HCT116 (cell line): ENCODE results near the gene AP1AR. TPM values are rescaled to one million over a fixed set of nuclear protein-coding genes. Genes with fewer than 3 reads are reported as not detected.

Experiments used
- ATAC-seq: fragments of 200-7000 bp; cut with Tn5 transposase; 2 replicates; pipeline ENCODE4 v1.9.1; 2020; ENCODE audit warnings: mild to moderate bottlenecking, moderate library complexity
- BruUV-seq: library from RNA; stranded (reverse); fragments of 400-500 nt; replicated peaks from 2 replicates; lab custom pipeline; 2021; lab: Mats Ljungman, UMichigan
- CTCF ChIA-PET: fragments of 300-600 bp; sonication (Branson Sonifier 250); formaldehyde crosslinking; loops from one replicate; lab custom pipeline; 2021; ENCODE audit warnings: antibody characterized with exemption; lab: Charles Lee
- POLR2A ChIA-PET: fragments of 300-600, 350-600 bp; sonication (Branson Sonifier 250); formaldehyde crosslinking; loops from one replicate; lab custom pipeline; 2021; ENCODE audit warnings: antibody characterized with exemption; lab: Charles Lee
- RAD21 ChIA-PET, 2 experiments: fragments of 300-600 bp; sonication (Branson Sonifier 250); formaldehyde crosslinking; loops; one replicate each; lab custom pipeline; 2023; ENCODE audit warnings: low total read pairs in 2 of 2; ENCODE audit not compliant: uncharacterized antibody in 2 of 2, unreplicated experiment in 2 of 2, low non-redundant PET in 1 of 2; lab: Charles Lee
- DNase-seq: peaks from one replicate; pipeline ENCODE4 v3.0.0-alpha.2; 2010; ENCODE audit warnings: low read depth, low spot score
- H2AFZ ChIP-seq: fragments of 200-600 bp; shearing (Covaris generic), sonication (generic); 2 replicates; pipeline ENCODE4 v1.6.1; 2017; ENCODE audit warnings: low read depth, mixed run types, mixed read lengths, antibody characterized with exemption, low read length; ENCODE audit not compliant: poor library complexity, severe bottlenecking
- H3K27ac ChIP-seq: 2 replicates; pipeline ENCODE4 v1.5.1; 2012; ENCODE audit warnings: low read depth, low read length
- H3K27me3 ChIP-seq: fragments of 200-600 bp; sonication (generic); 2 replicates; pipeline ENCODE4 v1.6.1; 2016; ENCODE audit warnings: mixed run types, low read length, mixed read lengths; ENCODE audit not compliant: insufficient read depth
- H3K36me3 ChIP-seq, 2 experiments: fragments of 200-500 bp in 1 of 2; fragments of 200-600 bp in 1 of 2; sonication (Bioruptor generic) in 1 of 2; sonication (generic) in 1 of 2; 2 replicates each; pipeline versions ENCODE4 v1.5.1 to v1.6.1; 2014 to 2016; ENCODE audit warnings: low read length in 2 of 2, inconsistent platforms in 1 of 2, mixed read lengths in 1 of 2, mixed run types in 1 of 2; ENCODE audit not compliant: insufficient read depth in 2 of 2, control insufficient read depth in 1 of 2
- H3K4me1 ChIP-seq, 2 experiments: fragments of 200-600 bp in 1 of 2; sonication (generic) in 1 of 2; 2 replicates each; pipeline versions ENCODE4 v1.5.1 to v1.6.1; 2012 to 2017; ENCODE audit warnings: low read length in 2 of 2, inconsistent platforms in 1 of 2, mild to moderate bottlenecking in 1 of 2, mixed read lengths in 1 of 2, mixed run types in 1 of 2, moderate library complexity in 1 of 2; ENCODE audit not compliant: insufficient read depth in 2 of 2, control insufficient read depth in 1 of 2
- H3K4me2 ChIP-seq: fragments of 200-600 bp; sonication (generic); 2 replicates; pipeline ENCODE4 v1.6.1; 2017; ENCODE audit warnings: mixed run types, low read length, mixed read lengths
- H3K4me3 ChIP-seq, 2 experiments: fragments of 200-600 bp in 1 of 2; sonication (generic) in 1 of 2; replicated peaks in 1 of 2; 2 replicates each; pipeline ENCODE4 v1.5.1; 2011 to 2016; ENCODE audit warnings: low read length in 2 of 2, control low read depth in 1 of 2, low read depth in 1 of 2, mild to moderate bottlenecking in 1 of 2, mixed read lengths in 1 of 2, mixed run types in 1 of 2
- H3K79me2 ChIP-seq: fragments of 200-600 bp; sonication (generic); 2 replicates; pipeline ENCODE4 v1.6.1; 2017; ENCODE audit warnings: mild to moderate bottlenecking, mixed run types, low read length, moderate library complexity, mixed read lengths; ENCODE audit not compliant: insufficient read depth
- H3K9ac ChIP-seq: fragments of 200-600 bp; sonication (generic); 2 replicates; pipeline ENCODE4 v1.6.1; 2016; ENCODE audit warnings: low read length, mixed read lengths
- H3K9me2 ChIP-seq: fragments of 200-600 bp; sonication (generic), shearing (Covaris generic); 2 replicates; pipeline ENCODE4 v1.6.1; 2017; ENCODE audit warnings: mixed run types, mild to moderate bottlenecking, moderate library complexity; ENCODE audit not compliant: insufficient read depth
- H3K9me3 ChIP-seq, 2 experiments: fragments of 200-500 bp in 1 of 2; fragments of 200-600 bp in 1 of 2; sonication (Bioruptor generic) in 1 of 2; sonication (generic) in 1 of 2; 2 replicates each; pipeline ENCODE4 v1.6.1; 2014 to 2017; ENCODE audit warnings: low read length in 2 of 2, mixed read lengths in 2 of 2, inconsistent platforms in 1 of 2, low read depth in 1 of 2, mild to moderate bottlenecking in 1 of 2, mixed run types in 1 of 2, moderate library complexity in 1 of 2; ENCODE audit not compliant: control insufficient read depth in 1 of 2, insufficient read depth in 1 of 2
- H4K20me1 ChIP-seq: fragments of 200-600 bp; sonication (generic), shearing (Covaris generic); 2 replicates; pipeline ENCODE4 v1.6.1; 2017; ENCODE audit warnings: mixed run types, mild to moderate bottlenecking, moderate library complexity; ENCODE audit not compliant: insufficient read depth
- CBX3 ChIP-seq: IDR thresholded peaks from 2 replicates; pipeline ENCODE4 v1.6.1; 2012; ENCODE audit warnings: low read depth
- CTCF ChIP-seq, 3 experiments: fragments of 200-600 bp in 1 of 3; sonication (generic) in 1 of 3; IDR thresholded peaks in 2 of 3; conservative IDR thresholded peaks in 1 of 3; 2 replicates each; pipeline ENCODE4 v1.5.1; 2012 to 2017; ENCODE audit warnings: low read depth in 2 of 3, low read length in 2 of 3, antibody characterized with exemption in 1 of 3, borderline replicate concordance in 1 of 3, control low read depth in 1 of 3, mild to moderate bottlenecking in 1 of 3, mixed read lengths in 1 of 3, mixed run types in 1 of 3, moderate library complexity in 1 of 3; ENCODE audit not compliant: insufficient read depth in 1 of 3
- EZH2 ChIP-seq: fragments of 200-600 bp; sonication (generic); IDR thresholded peaks from 2 replicates; pipeline ENCODE4 v1.6.1; 2017; ENCODE audit warnings: antibody characterized with exemption, mixed run types
- EZH2phosphoT487 ChIP-seq: fragments of 200-600 bp; IDR thresholded peaks from 2 replicates; pipeline ENCODE4 v1.6.1; 2018; ENCODE audit warnings: antibody characterized with exemption, borderline replicate concordance
- POLR2A ChIP-seq: IDR thresholded peaks from 2 replicates; pipeline ENCODE4 v1.7.0; 2011; ENCODE audit warnings: borderline replicate concordance; ENCODE audit not compliant: insufficient read depth, insufficient read length; ENCODE audit errors: extremely low read depth
- POLR2AphosphoS5 ChIP-seq: IDR thresholded peaks from 2 replicates; pipeline ENCODE4 v1.6.1; 2011; ENCODE audit warnings: mild to moderate bottlenecking, low read depth, low read length, moderate library complexity
- RAD21 ChIP-seq: IDR thresholded peaks from 2 replicates; pipeline ENCODE4 v1.6.1; 2012; ENCODE audit warnings: low read depth, mild to moderate bottlenecking
- SIN3A ChIP-seq: IDR thresholded peaks from 2 replicates; pipeline ENCODE4 v1.6.1; 2012; ENCODE audit warnings: low read depth
- SRF ChIP-seq: IDR thresholded peaks from 2 replicates; pipeline ENCODE4 v1.6.1; 2012; ENCODE audit warnings: low read depth
- TCF7L2 ChIP-seq: IDR thresholded peaks from 2 replicates; pipeline ENCODE4 v1.7.0; 2011; ENCODE audit warnings: borderline replicate concordance, inconsistent platforms; ENCODE audit not compliant: insufficient read depth, insufficient read length; ENCODE audit errors: extremely low read depth
- ZBTB33 ChIP-seq: IDR thresholded peaks from 2 replicates; pipeline ENCODE4 v1.6.1; 2011; ENCODE audit warnings: mild to moderate bottlenecking, low read length, moderate library complexity; ENCODE audit not compliant: insufficient replicate concordance; ENCODE audit errors: extremely low read depth
- ZFX ChIP-seq: fragments of 450-650 bp; IDR thresholded peaks from 2 replicates; pipeline ENCODE4 v1.6.1; 2017
- ZNF274 ChIP-seq: fragments of 200-500 bp; sonication (Bioruptor generic); IDR thresholded peaks from 2 replicates; pipeline ENCODE4 v1.6.1; 2014; ENCODE audit warnings: mild to moderate bottlenecking, low read depth, low read length, inconsistent platforms
- intact Hi-C: fragments of 100-400 bp; cut with micrococcal nuclease; formaldehyde crosslinking; loops from 2 replicates; pipeline ENCODE4 v1.10.0; 2022
- total RNA-seq: library from RNA; stranded (reverse); gene quantifications from one replicate; pipeline ENCODE4 v1.2.1, GENCODE V29; 2021; ENCODE audit not compliant: unreplicated experiment

The AP1AR gene
- total RNA-seq, 1 experiment from 2014 or later = 56.7 TPM

DNA sequence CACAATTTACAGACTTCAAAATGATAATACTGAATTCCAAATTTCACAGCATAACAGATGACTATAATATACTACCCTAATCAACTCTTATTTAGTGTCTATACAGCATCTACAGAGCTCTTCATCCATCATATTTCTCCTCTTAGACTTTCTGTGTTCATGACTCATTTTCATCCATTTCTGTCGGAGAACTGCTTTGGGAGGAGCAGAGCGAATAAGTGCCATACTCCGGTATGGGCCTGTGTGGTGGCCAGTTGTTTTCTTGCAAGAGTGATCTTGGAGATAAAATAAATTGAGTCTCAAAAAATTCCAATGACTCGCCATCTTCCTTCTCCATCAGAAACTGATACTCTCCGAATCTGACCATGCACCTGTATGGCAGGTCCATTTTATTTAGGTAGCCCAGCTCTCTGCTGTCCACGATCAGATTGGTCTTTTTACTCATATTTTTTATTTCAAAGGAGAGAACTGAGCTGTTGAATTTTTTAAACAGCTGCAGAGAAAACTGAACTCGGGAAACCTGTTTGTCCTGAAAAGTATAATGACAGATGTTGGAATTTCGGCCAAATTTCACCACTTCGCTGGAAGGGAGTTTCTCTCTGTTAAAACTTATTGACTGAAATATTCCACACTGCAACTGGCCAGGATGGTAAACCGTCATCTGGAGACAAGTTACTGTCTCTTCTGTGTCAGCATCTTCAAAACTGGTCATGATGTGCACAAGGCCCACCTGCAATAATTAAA lies 46.3 kb downstream of the AP1AR start:
- H3K36me3 ChIP-seq = peaks cover 0 to 22% of the 10 kb centered on the region in 2 experiments; a peak in 2 of 4 replicates
- CTCF ChIA-PET = no interaction called here
- no peaks in the 10 kb centered on the region for H3K9me2 ChIP-seq
- no peak overlapping the region for H3K27ac ChIP-seq
- BruUV-seq = no TSS peak
- H3K27me3 ChIP-seq = no peaks in the 10 kb centered on the region
- H4K20me1 ChIP-seq = no peaks in the 10 kb centered on the region; the same call in 1 of the 2 replicates
- DNase-seq (no peak), ATAC-seq (no peak)
- TF ChIP-seq EZH2phosphoT487 = no peak
- TF ChIP-seq TCF7L2 = no peak
- no peak for TF ChIP-seq SIN3A
- TF ChIP-seq ZBTB33 = no peak
- TF ChIP-seq CTCF (IDR thresholded peaks at IDR 0.05 in 2 of 3, conservative IDR thresholded peaks at IDR 0.05 in 1 of 3; ENCODE audit: borderline replicate concordance in 1 of 3, insufficient read depth in 1 of 3, low read depth in 2 of 3, low read length in 2 of 3) = no peak
- TF ChIP-seq EZH2 = no peak
- TF ChIP-seq CBX3 = no peak
- no peak for TF ChIP-seq RAD21
- TF ChIP-seq POLR2AphosphoS5 = no peak
- TF ChIP-seq ZNF274 = no peak
- no peak for TF ChIP-seq ZFX
- no peak for TF ChIP-seq POLR2A
- no peak for TF ChIP-seq SRF
- H3K4me2 ChIP-seq = no peak overlapping the region
- no peak overlapping the region for H2AFZ ChIP-seq
- no peak overlapping the region for H3K4me3 ChIP-seq
- intact Hi-C loops = no loop called here
- RAD21 ChIA-PET = no interaction called here
- H3K79me2 ChIP-seq = peaks cover 86% of the 10 kb centered on the region
- no peak overlapping the region for H3K9ac ChIP-seq
- no peaks in the 10 kb centered on the region for H3K9me3 ChIP-seq
- POLR2A ChIA-PET = no interaction called here
- peaks cover 7 to 14% of the 10 kb centered on the region in 2 experiments; a peak in 3 of 4 replicates for H3K4me1 ChIP-seq
